Measurements from ENCODE around the gene DCTD. TPM values are rescaled to one million over a fixed set of nuclear protein-coding genes. Genes with fewer than 3 reads are reported as not detected.

Gene DCTD
- total and polyA plus RNA-seq, 2 of the 13 experiments (the other 11 are each of a cell fraction or from before 2014, with no cell fraction given), result 85.1 to 95.3 TPM

GRCh38 chr4:182897601-182898478 lies 19.3 kb downstream of the DCTD start (continued):
- TF ChIP-seq DZIP1 (CRISPR knock-in tag; IDR thresholded peaks at IDR 0.05) (no peak), NCOA1 (CRISPR knock-in tag; IDR thresholded peaks at IDR 0.05) (no peak), RNF219 (CRISPR knock-in tag; IDR thresholded peaks at IDR 0.05) (no peak), KLF15 (CRISPR knock-in tag; IDR thresholded peaks at IDR 0.05; ENCODE audit: borderline replicate concordance) (no peak; the same call in 1 of the 2 replicates), CEBPG (CRISPR knock-in tag; IDR thresholded peaks at IDR 0.05) (peak; percentile 83), SRSF1 (optimal IDR thresholded peaks at IDR 0.05; ENCODE audit: low read depth, low read length) (no peak), TMF1 (CRISPR knock-in tag; IDR thresholded peaks at IDR 0.05; ENCODE audit: low read depth) (0 out of 2 replicates have a peak, but pooled peaks have one; percentile 53), ELK4 (CRISPR knock-in tag; IDR thresholded peaks at IDR 0.05; ENCODE audit: borderline replicate concordance) (no peak), ZC3H4 (CRISPR knock-in tag; IDR thresholded peaks at IDR 0.05; ENCODE audit: borderline replicate concordance) (no peak), EP300 (IDR thresholded peaks at IDR 0.05; ENCODE audit: low read depth in 2 of 2, low read length in 2 of 2) (peak; percentile 38 to 76; a peak in 2 of 4 replicates), EP300 (CRISPR knock-in tag; IDR thresholded peaks at IDR 0.05; ENCODE audit: borderline replicate concordance) (peak; percentile 73; the same call in 1 of the 2 replicates), RFX3 (CRISPR knock-in tag; IDR thresholded peaks at IDR 0.05) (no peak), ZMYM2 (CRISPR knock-in tag; IDR thresholded peaks at IDR 0.05) (no peak), KLF9 (CRISPR knock-in tag; IDR thresholded peaks at IDR 0.05; ENCODE audit: low read depth) (no peak), USF2 (IDR thresholded peaks at IDR 0.05; ENCODE audit: low read depth, low read length) (no peak), USF2 (CRISPR knock-in tag; IDR thresholded peaks at IDR 0.05; ENCODE audit: borderline replicate concordance) (no peak), ZNF138 (CRISPR knock-in tag; IDR thresholded peaks at IDR 0.05; ENCODE audit: low read depth) (0 out of 2 replicates have a peak, but pooled peaks have one; percentile 58), ARHGAP35 (CRISPR knock-in tag; IDR thresholded peaks at IDR 0.05; ENCODE audit: borderline replicate concordance) (no peak; the same call in 1 of the 2 replicates), ZBTB8A (CRISPR knock-in tag; IDR thresholded peaks at IDR 0.05; ENCODE audit: borderline replicate concordance, low read depth) (0 out of 2 replicates have a peak, but pooled peaks have one; percentile 47), ZNF484 (CRISPR knock-in tag; IDR thresholded peaks at IDR 0.05; ENCODE audit: borderline replicate concordance, low read depth) (no peak), RELA (CRISPR knock-in tag; IDR thresholded peaks at IDR 0.05) (no peak)

Data from HepG2 (cell line).